B cell (primary cell): Measurements from ENCODE around the gene ADGRV1.

ENCODE experiments used
- CTCF ChIP-seq: fragments of 200-600 bp; IDR thresholded peaks from one replicate; pipeline ENCODE4 v1.8.0; 2022; ENCODE audit warnings: antibody characterized with exemption, mild to moderate bottlenecking
- EZH2 ChIP-seq: IDR thresholded peaks from 2 replicates; pipeline ENCODE4 v1.6.1; 2012; ENCODE audit warnings: borderline replicate concordance, low read depth, mild to moderate bottlenecking, moderate library complexity, low read length; ENCODE audit not compliant: insufficient read depth, poor library complexity, severe bottlenecking

GRCh38 chr5:91135475-91136248 is 577.1 kb downstream of the ADGRV1 start:
- TF ChIP-seq CTCF (no peak), EZH2 (no peak)
